Measurements from ENCODE around the gene GALNT17.

GRCh38 chr7:71504697-71505441 is 372.9 kb downstream of the GALNT17 start:
- TF ChIP-seq CTCF (IDR thresholded peaks at IDR 0.05): no peak
- TF ChIP-seq POLR2A (IDR thresholded peaks at IDR 0.05): no peak

Measured in upper lobe of left lung (tissue), 4 donors.